Stomach (tissue), 9 donors: ENCODE results near the gene POC1A. TPM values are rescaled to one million over a fixed set of nuclear protein-coding genes. Genes with fewer than 3 reads are reported as not detected.

Experiments
- DNase-seq, 2 donors: peaks; one replicate each; pipeline versions ENCODE4 v3.0.0 to v3.0.0-alpha.2; 2013 to 2019
- H3K27ac ChIP-seq, 5 donors: fragments of 200-600 bp in 4 of 5; sonication (generic) in 4 of 5; one replicate each; pipeline ENCODE4 v1.5.1; 2013 to 2019; ENCODE audit warnings: mild to moderate bottlenecking in 1 of 5, moderate library complexity in 1 of 5
- H3K27me3 ChIP-seq, 3 donors: fragments of 200-600 bp; sonication (generic); one replicate each; pipeline ENCODE4 v1.5.1; 2017 to 2019; ENCODE audit warnings: mixed run types in 1 of 3
- H3K36me3 ChIP-seq, 4 donors: fragments of 200-600 bp; sonication (generic); 1 replicate in 3 of 4; 2 replicates in 1 of 4; pipeline ENCODE4 v1.5.1; 2016 to 2019
- H3K4me1 ChIP-seq, 4 donors: fragments of 200-600 bp; sonication (generic); one replicate each; pipeline ENCODE4 v1.5.1; 2016 to 2019
- H3K4me3 ChIP-seq, 4 donors: fragments of 200-600 bp; sonication (generic) in 3 of 4; one replicate each; pipeline ENCODE4 v1.5.1; 2016 to 2019; ENCODE audit warnings: mild to moderate bottlenecking in 1 of 4
- H3K9me3 ChIP-seq, 4 donors: fragments of 200-600 bp; sonication (generic); one replicate each; pipeline ENCODE4 v1.5.1; 2016 to 2019
- CTCF ChIP-seq, 7 experiments: fragments of 450-650 bp in 4 of 7; fragments of 200-600 bp in 3 of 7; sonication (generic) in 3 of 7; IDR thresholded peaks; one replicate each; pipeline ENCODE4 v1.5.1; 2016 to 2019; ENCODE audit warnings: antibody characterized with exemption in 7 of 7, control low read depth in 2 of 7, mild to moderate bottlenecking in 1 of 7
- EP300 ChIP-seq: sonication (generic); formaldehyde crosslinking; IDR thresholded peaks from one replicate; pipeline ENCODE4 v1.6.1; 2017; ENCODE audit warnings: antibody characterized with exemption
- POLR2A ChIP-seq, 4 donors: fragments of 450-650 bp; IDR thresholded peaks; one replicate each; pipeline ENCODE4 v1.6.1; 2016; ENCODE audit warnings: antibody characterized with exemption in 4 of 4, control low read depth in 2 of 4, mild to moderate bottlenecking in 1 of 4, moderate library complexity in 1 of 4
- POLR2AphosphoS5 ChIP-seq, 3 donors: sonication (generic); formaldehyde crosslinking; IDR thresholded peaks; one replicate each; pipeline ENCODE4 v1.6.1; 2016; ENCODE audit warnings: antibody characterized with exemption in 3 of 3
- whole genome bisulfite sequencing, 5 donors: extraction: QIAGEN DNeasy Blood & Tissue Kit in 3 of 5; methylation state at CpG; one replicate each; pipeline versions ENCODE4 v1.1.5 to v1.1.7; 2013 to 2018; 5-methylcytosine and 5-hydroxymethylcytosine counted together
- intact Hi-C: fragments of 100-400 bp; cut with DNase I; formaldehyde crosslinking; loops from one replicate; pipeline ENCODE4 v1.15.1; 2023; ENCODE audit warnings: low total_unique reads
- polyA plus RNA-seq, 3 donors: library from polyadenylated mRNA; stranded (reverse); fragments of 200-250 nt; gene quantifications; one replicate each; pipeline ENCODE4 v1.2.3, GENCODE V29; 2013
- total RNA-seq, 5 donors: library from RNA; depleted of rRNA; stranded (reverse); fragments of >200 nt; gene quantifications; one replicate each; pipeline versions ENCODE4 v1.1.0 to v1.2.3, GENCODE V29; 2014 to 2016
- donor health status: healthy with polysubstance abuse.
- donor health status: Bipolar disorder and iron deficiency.
- donor health status: healthy.

POC1A gene
- total and polyA plus RNA-seq, 8 donors = 1.8 to 23.2 (median 3.5) TPM; not detected in 1

GRCh38 chr3:52130966-52131622 is 23.1 kb downstream of the POC1A start:
- Histone ChIP-seq H3K27me3 (no peaks in the 10 kb centered on the region), H3K27ac (no peak overlapping the region), H3K4me1 (peaks cover 0 to 18% (median 8%) of the 10 kb centered on the region in 4 donors), H3K4me3 (no peak overlapping the region), H3K9me3 (no peaks in the 10 kb centered on the region), H3K36me3 (no peaks in the 10 kb centered on the region)
- TF ChIP-seq EP300 (no peak), POLR2AphosphoS5 (IDR thresholded peaks at IDR 0.05) (no peak), POLR2A (IDR thresholded peaks at IDR 0.05) (no peak), CTCF (IDR thresholded peaks at IDR 0.05) (no peak)
- no peak for DNase-seq
- 90 to 94% (median 91%) methylated on average over 7 to 14 of the region's 14 CpGs for WGBS, 5 donors
- intact Hi-C loops = loop anchor here (5.0 kb wide), 1 partner anchor 119 kb away; no protein-coding TSS in a partner anchor

GRCh38 chr3:52128118-52128683 is 26.0 kb downstream of the POC1A start:
- 37 to 72% (median 54%) methylated on average over 4 to 7 of the region's 7 CpGs for WGBS, 5 donors
- intact Hi-C loops = no loop called here
- H3K27ac ChIP-seq = peak overlapping the region in 4 of 5 donors; percentile 27 to 46 (median 38)

GRCh38 chr3:52126500-52126899 is 27.7 kb downstream of the POC1A start:
- Histone ChIP-seq H3K27me3 (no peaks in the 10 kb centered on the region), H3K9me3 (no peaks in the 10 kb centered on the region), H3K36me3 (no peaks in the 10 kb centered on the region), H3K4me3 (no peak overlapping the region), H3K27ac (no peak overlapping the region), H3K4me1 (peaks cover 0 to 21% (median 10%) of the 10 kb centered on the region in 4 donors)
- intact Hi-C loops = no loop called here
- WGBS, 5 donors = 89 to 98% (median 94%) methylated on average over 6 of the region's 6 CpGs
- no peak for TF ChIP-seq EP300
- TF ChIP-seq POLR2A (IDR thresholded peaks at IDR 0.05) = no peak
- no peak for TF ChIP-seq POLR2AphosphoS5 (IDR thresholded peaks at IDR 0.05)
- TF ChIP-seq CTCF (IDR thresholded peaks at IDR 0.05) = no peak
- DNase-seq = no peak

More at GRCh38 chr3:52128118-52128683, 26.0 kb downstream of the POC1A start:
- TF ChIP-seq POLR2AphosphoS5 (IDR thresholded peaks at IDR 0.05) (peak in 1 of 3 donors; percentile 19), POLR2A (IDR thresholded peaks at IDR 0.05) (no peak)
- Histone ChIP-seq H3K36me3 (no peaks in the 10 kb centered on the region), H3K27me3 (no peaks in the 10 kb centered on the region), H3K9me3 (no peaks in the 10 kb centered on the region), H3K4me1 (peaks cover 0 to 16% (median 8%) of the 10 kb centered on the region in 4 donors), H3K4me3 (no peak overlapping the region)
- DNase-seq = peak; percentile 53 to 73

GRCh38 chr3:52126036-52126435 is 28.2 kb downstream of the POC1A start:
- no peaks in the 10 kb centered on the region for H3K36me3 ChIP-seq
- H3K4me1 ChIP-seq = peaks cover 3 to 25% (median 12%) of the 10 kb centered on the region in 4 donors
- no peak overlapping the region for H3K4me3 ChIP-seq
- 72 to 94% (median 92%) methylated on average over 4 of the region's 4 CpGs for WGBS, 5 donors
- DNase-seq = no peak
- intact Hi-C loops = no loop called here
- H3K27me3 ChIP-seq = no peaks in the 10 kb centered on the region
- no peak for TF ChIP-seq POLR2AphosphoS5 (IDR thresholded peaks at IDR 0.05)
- TF ChIP-seq EP300 = no peak
- TF ChIP-seq POLR2A (IDR thresholded peaks at IDR 0.05) = no peak
- TF ChIP-seq CTCF (IDR thresholded peaks at IDR 0.05) = no peak
- no peaks in the 10 kb centered on the region for H3K9me3 ChIP-seq
- H3K27ac ChIP-seq = no peak overlapping the region
